Endodermal cell (in vitro differentiated cells): Measurements from ENCODE around the gene VPS45. TPM values are rescaled to one million over a fixed set of nuclear protein-coding genes. Genes with fewer than 3 reads are reported as not detected.

Experiments used
- DNase-seq: peaks from one replicate; pipeline ENCODE4 v3.0.0-alpha.2; 2017
- H3K27ac ChIP-seq: 2 replicates; pipeline ENCODE4 v1.5.1; 2013; ENCODE audit warnings: mild to moderate bottlenecking, low read depth, low read length, moderate library complexity
- H3K27me3 ChIP-seq: 2 replicates; pipeline ENCODE4 v1.6.1; 2013; ENCODE audit warnings: mild to moderate bottlenecking, low read length, moderate library complexity; ENCODE audit not compliant: insufficient read depth, control insufficient read depth, poor library complexity, severe bottlenecking
- H3K36me3 ChIP-seq: 2 replicates; pipeline ENCODE4 v1.7.0; 2013; ENCODE audit warnings: mild to moderate bottlenecking, low read length, moderate library complexity; ENCODE audit not compliant: control insufficient read depth, insufficient read depth
- H3K4me1 ChIP-seq: one replicate; pipeline ENCODE4 v1.7.0; 2013; ENCODE audit warnings: low read length; ENCODE audit not compliant: control insufficient read depth, insufficient read depth
- H3K4me3 ChIP-seq: 2 replicates; pipeline ENCODE4 v1.5.1; 2013; ENCODE audit warnings: mild to moderate bottlenecking, low read length, moderate library complexity
- H3K9ac ChIP-seq: 2 replicates; pipeline ENCODE4 v1.6.1; 2013; ENCODE audit warnings: mild to moderate bottlenecking, low read length, moderate library complexity; ENCODE audit not compliant: poor library complexity, severe bottlenecking; ENCODE audit errors: extremely low read depth
- H3K9me3 ChIP-seq: 2 replicates; pipeline ENCODE4 v1.6.1; 2013; ENCODE audit warnings: mild to moderate bottlenecking, low read length, moderate library complexity; ENCODE audit not compliant: control insufficient read depth
- H3K27ac Mint-ChIP-seq: 2 replicates; pipeline ENCODE4 v1.8.0; 2020; ENCODE audit warnings: mixed read lengths
- H3K27me3 Mint-ChIP-seq: 2 replicates; pipeline ENCODE4 v1.8.0; 2021; ENCODE audit warnings: mild to moderate bottlenecking, mixed read lengths; ENCODE audit not compliant: insufficient read depth
- H3K36me3 Mint-ChIP-seq: 2 replicates; pipeline ENCODE4 v1.8.0; 2020; ENCODE audit warnings: low read depth, mixed read lengths
- H3K4me1 Mint-ChIP-seq: 2 replicates; pipeline ENCODE4 v1.8.0; 2020; ENCODE audit warnings: mixed read lengths
- H3K4me3 Mint-ChIP-seq: 2 replicates; pipeline ENCODE4 v1.8.0; 2020; ENCODE audit warnings: mild to moderate bottlenecking, moderate library complexity, mixed read lengths
- H3K9me3 Mint-ChIP-seq: 2 replicates; pipeline ENCODE4 v1.8.0; 2020; ENCODE audit warnings: mild to moderate bottlenecking, mixed read lengths
- WGBS, 2 experiments: methylation state at CpG; one replicate each; pipeline versions ENCODE4 v1.1.5 to v1.1.7; 2013; ENCODE audit warnings: missing lambda C conversion rate in 2 of 2, mixed read lengths in 1 of 2; ENCODE audit not compliant: insufficient coverage in 1 of 2, insufficient read length in 1 of 2; 5-methylcytosine and 5-hydroxymethylcytosine counted together
- total RNA-seq, 2 donors: library from RNA; stranded (reverse); fragmentation: NEBNext Ultra II Directional in 1 of 2; extraction: Animal tissue kit (Norgen Biotek cat#: 25700) in 1 of 2; gene quantifications; 2 replicates in 1 of 2; 3 replicates in 1 of 2; pipeline ENCODE4 v1.2.1, GENCODE V29; 2021
- TF ChIP-seq, protein P1 (sequence below): fragments of 200-600 bp; sonication (generic); conservative IDR thresholded peaks from 2 replicates; pipeline ENCODE4 v1.5.0; 2021; ENCODE audit warnings: antibody characterized with exemption, mild to moderate bottlenecking

The VPS45 gene
- total RNA-seq, 2 donors from 2014 or later = 32.6 to 35.0 TPM

DNA sequence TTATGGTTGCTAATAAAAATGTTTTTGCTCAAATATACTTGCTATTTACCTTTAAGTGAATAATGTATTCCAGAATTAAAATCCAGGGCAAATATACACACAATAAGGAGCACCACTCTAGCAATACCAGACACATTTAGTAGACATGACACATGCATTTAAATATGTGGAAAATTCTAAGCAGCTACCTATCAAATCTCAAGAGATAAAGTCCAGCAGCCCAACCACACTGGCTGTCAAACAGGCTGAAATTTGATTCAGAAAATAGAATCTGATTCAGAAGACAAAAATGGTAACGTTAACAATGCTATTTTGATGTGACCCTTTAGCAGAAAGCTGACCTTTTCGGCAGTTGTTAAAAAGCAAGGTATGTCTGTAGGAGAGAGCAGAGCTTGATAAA lies 124.4 kb downstream of the VPS45 start:
- H3K4me3 ChIP-seq = no peak overlapping the region
- H3K4me1 ChIP-seq = no peaks in the 10 kb centered on the region
- H3K9me3 ChIP-seq = peaks cover 6% of the 10 kb centered on the region
- WGBS, 2 experiments = 78 to 98% methylated on average over 1 to 2 of the region's 2 CpGs
- TF ChIP-seq, protein P1, sequence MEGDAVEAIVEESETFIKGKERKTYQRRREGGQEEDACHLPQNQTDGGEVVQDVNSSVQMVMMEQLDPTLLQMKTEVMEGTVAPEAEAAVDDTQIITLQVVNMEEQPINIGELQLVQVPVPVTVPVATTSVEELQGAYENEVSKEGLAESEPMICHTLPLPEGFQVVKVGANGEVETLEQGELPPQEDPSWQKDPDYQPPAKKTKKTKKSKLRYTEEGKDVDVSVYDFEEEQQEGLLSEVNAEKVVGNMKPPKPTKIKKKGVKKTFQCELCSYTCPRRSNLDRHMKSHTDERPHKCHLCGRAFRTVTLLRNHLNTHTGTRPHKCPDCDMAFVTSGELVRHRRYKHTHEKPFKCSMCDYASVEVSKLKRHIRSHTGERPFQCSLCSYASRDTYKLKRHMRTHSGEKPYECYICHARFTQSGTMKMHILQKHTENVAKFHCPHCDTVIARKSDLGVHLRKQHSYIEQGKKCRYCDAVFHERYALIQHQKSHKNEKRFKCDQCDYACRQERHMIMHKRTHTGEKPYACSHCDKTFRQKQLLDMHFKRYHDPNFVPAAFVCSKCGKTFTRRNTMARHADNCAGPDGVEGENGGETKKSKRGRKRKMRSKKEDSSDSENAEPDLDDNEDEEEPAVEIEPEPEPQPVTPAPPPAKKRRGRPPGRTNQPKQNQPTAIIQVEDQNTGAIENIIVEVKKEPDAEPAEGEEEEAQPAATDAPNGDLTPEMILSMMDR = no peak
- DNase-seq = no peak
- no peaks in the 10 kb centered on the region for H3K36me3 ChIP-seq
- H3K36me3 Mint-ChIP-seq = no peaks in the 10 kb centered on the region
- no peaks in the 10 kb centered on the region for H3K4me1 Mint-ChIP-seq
- H3K9me3 Mint-ChIP-seq = peaks cover 6% of the 10 kb centered on the region
- no peaks in the 10 kb centered on the region for H3K27me3 ChIP-seq
- no peak overlapping the region for H3K4me3 Mint-ChIP-seq
- no peak overlapping the region for H3K9ac ChIP-seq
- H3K27ac ChIP-seq = no peak overlapping the region
- H3K27ac Mint-ChIP-seq = no peak overlapping the region
- no peaks in the 10 kb centered on the region for H3K27me3 Mint-ChIP-seq

DNA sequence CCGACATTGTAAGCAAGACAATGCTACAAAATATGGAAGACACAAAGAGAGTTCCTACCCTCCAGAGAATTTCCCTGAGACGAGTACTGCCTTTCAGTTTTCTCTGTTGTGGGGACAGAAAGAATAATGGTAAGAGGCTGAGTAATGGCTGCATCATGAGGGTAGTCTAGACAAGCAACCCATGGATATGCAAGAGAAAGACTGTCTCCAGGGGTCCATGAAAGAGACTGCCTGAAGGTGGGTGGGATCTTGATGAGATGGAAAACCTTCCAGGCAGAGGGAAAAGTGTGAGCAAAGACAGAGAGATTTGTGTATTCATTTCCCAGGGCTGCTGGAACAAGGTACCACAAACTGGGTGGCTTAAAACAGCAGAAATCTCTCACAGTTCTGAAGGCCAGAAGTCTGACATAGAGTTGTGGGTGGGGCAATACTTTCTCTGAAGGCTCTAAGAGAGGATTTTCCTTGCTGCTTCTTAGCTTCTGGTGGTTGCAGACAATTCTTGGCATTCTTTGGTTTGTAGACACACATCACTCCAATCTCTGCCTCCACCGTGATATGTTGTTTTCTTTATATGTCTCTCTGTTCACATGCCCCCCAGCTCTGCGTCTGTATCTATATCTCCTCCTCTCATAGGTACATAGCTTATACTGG lies 126.9 kb downstream of the VPS45 start:
- 83 to 86% methylated on average over 1 to 4 of the region's 4 CpGs for WGBS, 2 experiments
- no peaks in the 10 kb centered on the region for H3K36me3 Mint-ChIP-seq
- TF ChIP-seq, protein P1 = no peak
- Histone ChIP-seq H3K4me1 (no peaks in the 10 kb centered on the region), H3K4me3 (no peak overlapping the region), H3K9me3 (peaks cover 6% of the 10 kb centered on the region), H3K36me3 (no peaks in the 10 kb centered on the region), H3K9ac (no peak overlapping the region), H3K27ac (no peak overlapping the region), H3K27me3 (no peaks in the 10 kb centered on the region)
- H3K4me1 Mint-ChIP-seq = no peaks in the 10 kb centered on the region
- no peak overlapping the region for H3K4me3 Mint-ChIP-seq
- H3K9me3 Mint-ChIP-seq = peaks cover 6% of the 10 kb centered on the region
- H3K27ac Mint-ChIP-seq = no peak overlapping the region
- H3K27me3 Mint-ChIP-seq = no peaks in the 10 kb centered on the region
- DNase-seq = no peak

Other genes starting within 250 kb of the VPS45 start
- 10 to 100 TPM; 10.2 to 14.7 TPM for gene BOLA1, start 168.2 kb upstream of the VPS45 start, total RNA-seq
- 10 to 100 TPM; 25.6 to 26.2 TPM for gene SV2A, start 149.9 kb upstream of the VPS45 start, total RNA-seq
- 10 to 100 TPM; 85.8 to 93.8 TPM for gene SF3B4, start 140.0 kb upstream of the VPS45 start, total RNA-seq
- 1 to 10 TPM; 4.7 to 6.6 TPM for gene MTMR11, start 130.9 kb upstream of the VPS45 start, total RNA-seq
- 10 to 100 TPM; 26.6 to 31.1 TPM for gene OTUD7B, start 57.0 kb upstream of the VPS45 start, total RNA-seq
- gene PLEKHO1, start 82.1 kb downstream of the VPS45 start, total RNA-seq = 10 to 100 TPM; 42.9 to 46.0 TPM
- 10 to 100 TPM; 59.2 to 78.1 TPM for gene ANP32E, start 168.3 kb downstream of the VPS45 start, total RNA-seq
- 10 to 100 TPM; 53.3 to 54.0 TPM for gene CA14, start 190.0 kb downstream of the VPS45 start, total RNA-seq
- 100 to 1,000 TPM; 126 to 131 TPM for gene APH1A, start 201.2 kb downstream of the VPS45 start, total RNA-seq
- gene C1orf54, start 205.0 kb downstream of the VPS45 start, total RNA-seq = 10 to 100 TPM; 12.4 to 20.5 TPM
- gene CIART, start 214.8 kb downstream of the VPS45 start, total RNA-seq = 1 to 10 TPM; 3.3 to 6.8 TPM
- gene MRPS21, start 226.1 kb downstream of the VPS45 start, total RNA-seq = 10 to 100 TPM; 89.9 to 95.3 TPM